Endothelial cell of umbilical vein (primary cell): ENCODE measurements around the gene IPO11. TPM values are rescaled to one million over a fixed set of nuclear protein-coding genes. Genes with fewer than 3 reads are reported as not detected.

ENCODE experiments used
- BruUV-seq: library from RNA; stranded (reverse); fragments of 400-500 nt; replicated peaks from 2 replicates; lab custom pipeline; 2021; lab: Mats Ljungman, UMichigan
- CTCF ChIA-PET: fragments of 300-600, 350-600 bp; sonication (Branson Sonifier 250); formaldehyde crosslinking; loops from one replicate; lab custom pipeline; 2021; ENCODE audit warnings: antibody characterized with exemption, inconsistent platforms; lab: Charles Lee
- POLR2A ChIA-PET: fragments of 300-600, 350-600 bp; sonication (Branson Sonifier 250); formaldehyde crosslinking; loops from one replicate; lab custom pipeline; 2021; ENCODE audit warnings: antibody characterized with exemption, inconsistent platforms; lab: Charles Lee
- DNase-seq: peaks from one replicate; pipeline ENCODE4 v3.0.0-alpha.2; 2011; ENCODE audit warnings: low read depth, low spot score
- FAIRE-seq: peaks from 2 replicates; lab custom pipeline; 2011; peaks lifted over from hg19 to GRCh38; lab: Jason Lieb, UNC
- H2AFZ ChIP-seq: 2 replicates; pipeline ENCODE4 v1.6.0; 2012; ENCODE audit warnings: low read depth, low read length, control low read depth, inconsistent platforms
- H3K27ac ChIP-seq: 2 replicates; pipeline ENCODE4 v1.5.1; 2011; ENCODE audit warnings: low read depth, mild to moderate bottlenecking, control low read depth, low read length, moderate library complexity; ENCODE audit not compliant: insufficient read depth
- H3K27me3 ChIP-seq, 2 experiments: 2 replicates each; pipeline versions ENCODE4 v1.6.0 to v1.6.1; 2011; ENCODE audit warnings: low read length in 2 of 2, mixed read lengths in 1 of 2; ENCODE audit not compliant: control insufficient read depth in 2 of 2, insufficient read depth in 2 of 2
- H3K36me3 ChIP-seq, 2 experiments: 2 replicates in 1 of 2; 3 replicates in 1 of 2; pipeline ENCODE4 v1.5.1; 2011; ENCODE audit warnings: low read length in 2 of 2, mild to moderate bottlenecking in 1 of 2, moderate library complexity in 1 of 2; ENCODE audit not compliant: control insufficient read depth in 2 of 2, insufficient read depth in 2 of 2; ENCODE audit errors: extremely low read depth in 1 of 2
- H3K4me1 ChIP-seq: 3 replicates; pipeline ENCODE4 v1.5.1; 2011; ENCODE audit warnings: mild to moderate bottlenecking, low read length; ENCODE audit not compliant: control insufficient read depth, insufficient read depth; ENCODE audit errors: extremely low read depth
- H3K4me2 ChIP-seq: 2 replicates; pipeline ENCODE4 v1.6.1; 2011; ENCODE audit warnings: low read length, control low read depth, mixed read lengths; ENCODE audit not compliant: insufficient read depth
- H3K4me3 ChIP-seq, 3 experiments: fragments of 200-600 bp in 1 of 3; sonication (generic), shearing (Covaris generic) in 1 of 3; replicated peaks in 1 of 3; 2 replicates each; pipeline ENCODE4 v1.5.1; 2011 to 2016; ENCODE audit warnings: control low read depth in 3 of 3, low read length in 3 of 3, mild to moderate bottlenecking in 2 of 3, inconsistent platforms in 1 of 3, low read depth in 1 of 3, moderate library complexity in 1 of 3; ENCODE audit not compliant: insufficient read depth in 1 of 3
- H3K79me2 ChIP-seq: 2 replicates; pipeline ENCODE4 v1.6.0; 2012; ENCODE audit warnings: low read length, inconsistent platforms; ENCODE audit not compliant: control insufficient read depth, insufficient read depth
- H3K9ac ChIP-seq: replicated peaks from 2 replicates; pipeline ENCODE3; 2011; ENCODE audit warnings: low read length, control low read depth; ENCODE audit not compliant: insufficient read depth; ENCODE audit errors: extremely low read depth
- H3K9me1 ChIP-seq: replicated peaks from 3 replicates; pipeline ENCODE4 v1.6.0; 2011; ENCODE audit warnings: mild to moderate bottlenecking, low read length; ENCODE audit not compliant: control insufficient read depth, insufficient read depth; ENCODE audit errors: extremely low read depth
- H3K9me3 ChIP-seq: replicated peaks from 2 replicates; pipeline ENCODE4 v1.5.1; 2012; ENCODE audit warnings: low read length, inconsistent platforms; ENCODE audit not compliant: control insufficient read depth, insufficient read depth
- H4K20me1 ChIP-seq: replicated peaks from 2 replicates; pipeline ENCODE3; 2011; ENCODE audit warnings: mild to moderate bottlenecking, low read length; ENCODE audit not compliant: control insufficient read depth, insufficient read depth; ENCODE audit errors: extremely low read depth
- FOS ChIP-seq: IDR thresholded peaks from 2 replicates; pipeline ENCODE4 v1.6.1; 2011; ENCODE audit warnings: mild to moderate bottlenecking, low read length, moderate library complexity, borderline replicate concordance; ENCODE audit not compliant: insufficient read depth
- GATA2 ChIP-seq: IDR thresholded peaks from 2 replicates; pipeline ENCODE4 v1.7.0; 2011; ENCODE audit warnings: low read depth, mild to moderate bottlenecking, moderate library complexity, mixed read lengths, low read length; ENCODE audit not compliant: insufficient read length, insufficient read depth
- JUN ChIP-seq: IDR thresholded peaks from 2 replicates; pipeline ENCODE4 v1.6.1; 2011; ENCODE audit warnings: borderline replicate concordance, low read depth; ENCODE audit not compliant: insufficient read length, insufficient read depth
- POLR2A ChIP-seq: IDR thresholded peaks from 2 replicates; pipeline ENCODE4 v1.6.1; 2012; ENCODE audit warnings: low read depth, mild to moderate bottlenecking, control low read depth, low read length
- POLR2AphosphoS5 ChIP-seq: IDR thresholded peaks from 2 replicates; pipeline ENCODE4 v1.6.1; 2012; ENCODE audit warnings: low read depth, mild to moderate bottlenecking, control low read depth, low read length, moderate library complexity; ENCODE audit not compliant: insufficient read depth
- dilution Hi-C: fragments of 300-500 bp; cut with MboI; formaldehyde crosslinking; loops from one replicate; pipeline ENCODE4 v1.15.0; 2019; ENCODE audit warnings: low sequenced_read_pairs; ENCODE audit not compliant: extremely low pct_ligation_motif_present
- intact Hi-C: fragments of 100-400 bp; cut with micrococcal nuclease; formaldehyde crosslinking; loops from one replicate; pipeline ENCODE4 v1.10.0; 2022
- polyA plus RNA-seq, 4 experiments: library from polyadenylated mRNA; depleted of rRNA in 3 of 4; stranded (reverse) in 3 of 4; unstranded in 1 of 4; fragments of >200 nt; gene quantifications; 2 replicates each; pipeline versions ENCODE4 v1.2.1 to v1.2.3, GENCODE V29; 2011 to 2012; ENCODE audit warnings: missing spikeins in 1 of 4
- total RNA-seq: library from RNA; stranded (reverse); gene quantifications from 2 replicates; pipeline ENCODE4 v1.2.3, GENCODE V29; 2021
- TF ChIP-seq, protein P1 (sequence below), 2 donors: IDR thresholded peaks; 1 replicate in 1 of 2; 2 replicates in 1 of 2; pipeline ENCODE4 v1.5.1; 2011; ENCODE audit warnings: low read length in 2 of 2, mild to moderate bottlenecking in 2 of 2, moderate library complexity in 2 of 2, control low read depth in 1 of 2, inconsistent platforms in 1 of 2, low read depth in 1 of 2; ENCODE audit not compliant: insufficient read depth in 1 of 2; ENCODE audit errors: extremely low read depth in 1 of 2
- TF ChIP-seq, protein P2 (sequence below): IDR thresholded peaks from 2 replicates; pipeline ENCODE4 v1.6.1; 2011; ENCODE audit not compliant: insufficient read depth, insufficient read length

IPO11 gene
- total and polyA plus RNA-seq, 2 donors (not counting 3 experiments of a cell fraction or from before 2014, with no cell fraction given) = 38.5 to 80.9 TPM

GRCh38 chr5:62643556-62644451, 231.2 kb downstream of the IPO11 start:
- no peaks in the 10 kb centered on the region for H3K4me1 ChIP-seq
- POLR2A ChIA-PET = no interaction called here
- H3K9me1 ChIP-seq = no peaks in the 10 kb centered on the region
- H4K20me1 ChIP-seq = no peaks in the 10 kb centered on the region
- no peak overlapping the region for H3K27ac ChIP-seq
- no peak overlapping the region for H3K4me3 ChIP-seq
- no TSS peak for BruUV-seq
- no peak overlapping the region for H2AFZ ChIP-seq
- intact Hi-C loops = no loop called here
- H3K36me3 ChIP-seq = peaks cover 0 to 4% of the 10 kb centered on the region in 2 experiments
- H3K4me2 ChIP-seq = no peak overlapping the region
- dilution Hi-C loops = no loop called here
- H3K79me2 ChIP-seq = no peaks in the 10 kb centered on the region
- CTCF ChIA-PET = interaction anchor here (1.0 to 2.2 kb wide), 4 partner anchors 12 to 200 kb away, joined by 3 to 15 read pairs (median 4); no protein-coding TSS in a partner anchor
- H3K9me3 ChIP-seq = no peaks in the 10 kb centered on the region
- DNase-seq = no peak
- TF ChIP-seq FOS = no peak
- no peak for TF ChIP-seq POLR2A
- TF ChIP-seq GATA2 = no peak
- TF ChIP-seq, protein P1, sequence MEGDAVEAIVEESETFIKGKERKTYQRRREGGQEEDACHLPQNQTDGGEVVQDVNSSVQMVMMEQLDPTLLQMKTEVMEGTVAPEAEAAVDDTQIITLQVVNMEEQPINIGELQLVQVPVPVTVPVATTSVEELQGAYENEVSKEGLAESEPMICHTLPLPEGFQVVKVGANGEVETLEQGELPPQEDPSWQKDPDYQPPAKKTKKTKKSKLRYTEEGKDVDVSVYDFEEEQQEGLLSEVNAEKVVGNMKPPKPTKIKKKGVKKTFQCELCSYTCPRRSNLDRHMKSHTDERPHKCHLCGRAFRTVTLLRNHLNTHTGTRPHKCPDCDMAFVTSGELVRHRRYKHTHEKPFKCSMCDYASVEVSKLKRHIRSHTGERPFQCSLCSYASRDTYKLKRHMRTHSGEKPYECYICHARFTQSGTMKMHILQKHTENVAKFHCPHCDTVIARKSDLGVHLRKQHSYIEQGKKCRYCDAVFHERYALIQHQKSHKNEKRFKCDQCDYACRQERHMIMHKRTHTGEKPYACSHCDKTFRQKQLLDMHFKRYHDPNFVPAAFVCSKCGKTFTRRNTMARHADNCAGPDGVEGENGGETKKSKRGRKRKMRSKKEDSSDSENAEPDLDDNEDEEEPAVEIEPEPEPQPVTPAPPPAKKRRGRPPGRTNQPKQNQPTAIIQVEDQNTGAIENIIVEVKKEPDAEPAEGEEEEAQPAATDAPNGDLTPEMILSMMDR (IDR thresholded peaks at IDR 0.05; ENCODE audit: extremely low read depth in 1 of 2, insufficient read depth in 1 of 2, low read depth in 1 of 2, low read length in 2 of 2) = no peak
- TF ChIP-seq JUN = no peak
- TF ChIP-seq POLR2AphosphoS5 = no peak
- TF ChIP-seq, protein P2, sequence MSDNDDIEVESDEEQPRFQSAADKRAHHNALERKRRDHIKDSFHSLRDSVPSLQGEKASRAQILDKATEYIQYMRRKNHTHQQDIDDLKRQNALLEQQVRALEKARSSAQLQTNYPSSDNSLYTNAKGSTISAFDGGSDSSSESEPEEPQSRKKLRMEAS = no peak
- no peak overlapping the region for H3K9ac ChIP-seq
- no peaks in the 10 kb centered on the region for H3K27me3 ChIP-seq
- FAIRE-seq = no peak
